SK-N-MC (cell line): ENCODE results near the gene RAB4A.

Source experiments
- DNase-seq: peaks from one replicate; pipeline ENCODE4 v3.0.0-alpha.2; 2011; ENCODE audit warnings: low read depth, low spot score
- H3K27ac ChIP-seq: fragments of 200-600 bp; sonication (generic); 2 replicates; pipeline ENCODE4 v1.5.1; 2016; ENCODE audit warnings: mixed run types
- H3K36me3 ChIP-seq: fragments of 200-600 bp; sonication (generic); 2 replicates; pipeline ENCODE4 v1.6.1; 2017; ENCODE audit warnings: antibody characterized with exemption, low read length, mixed read lengths; ENCODE audit not compliant: insufficient read depth
- H3K4me3 ChIP-seq: fragments of 200-600 bp; sonication (generic); 2 replicates; pipeline ENCODE4 v1.5.1; 2016
- H3K9ac ChIP-seq: fragments of 200-600 bp; sonication (generic); 2 replicates; pipeline ENCODE4 v1.8.0; 2017; ENCODE audit warnings: mixed run types, mixed read lengths; ENCODE audit not compliant: insufficient read length
- H3K9me3 ChIP-seq: fragments of 200-600 bp; sonication (generic); 2 replicates; pipeline ENCODE4 v1.6.1; 2017; ENCODE audit warnings: low read depth, mild to moderate bottlenecking, antibody characterized with exemption, low read length, moderate library complexity, mixed read lengths
- EZH2 ChIP-seq: fragments of 200-600 bp; sonication (generic); IDR thresholded peaks from one replicate; pipeline ENCODE4 v1.6.1; 2017; ENCODE audit warnings: antibody characterized with exemption
- FOXP2 ChIP-seq: optimal IDR thresholded peaks from 2 replicates; pipeline ENCODE3; 2011; ENCODE audit warnings: mild to moderate bottlenecking, moderate library complexity; ENCODE audit not compliant: insufficient read depth; ENCODE audit errors: extremely low read length, control extremely low read depth
- POLR2AphosphoS5 ChIP-seq: IDR thresholded peaks from 2 replicates; pipeline ENCODE4 v1.6.1; 2012; ENCODE audit warnings: mild to moderate bottlenecking, low read depth, low read length, borderline replicate concordance

The RAB4A gene

GRCh38 chr1:229342656-229343569 lies 72.0 kb downstream of the RAB4A start, which contains the start of gene CCSAP:
Gene CCSAP, minus strand, starts transcription at chr1:229343047. Its CDS starts 582 bp downstream, at chr1:229342465.
- DNase-seq = no peak
- H3K9me3 ChIP-seq = no peaks in the 10 kb centered on the region
- peak within 1 kb of the TSS; percentile 89 for H3K4me3 ChIP-seq
- peak within 1 kb of the TSS; percentile 73 for H3K9ac ChIP-seq
- no peaks in the 10 kb centered on the region for H3K36me3 ChIP-seq
- no peak within 1 kb of the TSS for H3K27ac ChIP-seq
- TF ChIP-seq POLR2AphosphoS5 (peak; percentile 67; the same call in 1 of the 2 replicates), EZH2 (no peak), FOXP2 (no peak)

GRCh38 chr1:229344139-229344538 lies 73.2 kb downstream of the RAB4A start:
- Histone ChIP-seq H3K27ac (no peak overlapping the region), H3K4me3 (no peak overlapping the region)

GRCh38 chr1:229344937-229345684 lies 74.2 kb downstream of the RAB4A start:
- DNase-seq = no peak
- Histone ChIP-seq H3K9ac (no peak overlapping the region), H3K4me3 (no peak overlapping the region), H3K36me3 (no peaks in the 10 kb centered on the region), H3K27ac (no peak overlapping the region), H3K9me3 (no peaks in the 10 kb centered on the region)
- TF ChIP-seq EZH2 (no peak), POLR2AphosphoS5 (no peak), FOXP2 (no peak)

More at GRCh38 chr1:229344139-229344538, 73.2 kb downstream of the RAB4A start:
- Histone ChIP-seq H3K9me3 (no peaks in the 10 kb centered on the region), H3K9ac (no peak overlapping the region), H3K36me3 (no peaks in the 10 kb centered on the region)
- DNase-seq = no peak
- TF ChIP-seq POLR2AphosphoS5 (no peak), EZH2 (no peak), FOXP2 (no peak)

GRCh38 chr1:229347528-229347927 lies 76.6 kb downstream of the RAB4A start:
- no peak overlapping the region for H3K4me3 ChIP-seq
- H3K27ac ChIP-seq = no peak overlapping the region
- no peak for DNase-seq
- no peak for TF ChIP-seq POLR2AphosphoS5
- TF ChIP-seq FOXP2 = no peak
- no peak for TF ChIP-seq EZH2
- H3K9me3 ChIP-seq = no peaks in the 10 kb centered on the region
- H3K36me3 ChIP-seq = no peaks in the 10 kb centered on the region
- H3K9ac ChIP-seq = no peak overlapping the region

- TF ChIP-seq POLR2AphosphoS5 = no peak
- no peak for TF ChIP-seq EZH2
- TF ChIP-seq FOXP2 = no peak
- DNase-seq = no peak
- Histone ChIP-seq H3K36me3 (no peaks in the 10 kb centered on the region), H3K9me3 (0 out of 2 replicates have a peak, but pooled peaks cover 5% of the 10 kb centered on the region), H3K27ac (no peak overlapping the region), H3K4me3 (no peak overlapping the region), H3K9ac (no peak overlapping the region)
These were observed 78.8 kb downstream of the RAB4A start for GRCh38 chr1:229349463-229350385.

GRCh38 chr1:229352975-229353374 lies 82.1 kb downstream of the RAB4A start:
- H3K9me3 ChIP-seq = 0 out of 2 replicates have a peak, but pooled peaks cover 5% of the 10 kb centered on the region
- TF ChIP-seq EZH2 (no peak), FOXP2 (no peak), POLR2AphosphoS5 (no peak)

GRCh38 chr1:229354226-229354625 lies 83.3 kb downstream of the RAB4A start:
- no peak overlapping the region for H3K9ac ChIP-seq
- 0 out of 2 replicates have a peak, but pooled peaks cover 5% of the 10 kb centered on the region for H3K9me3 ChIP-seq
- TF ChIP-seq FOXP2 = no peak
- TF ChIP-seq POLR2AphosphoS5 = no peak
- no peak overlapping the region for H3K27ac ChIP-seq
- H3K4me3 ChIP-seq = no peak overlapping the region
- H3K36me3 ChIP-seq = no peaks in the 10 kb centered on the region
- DNase-seq = no peak

More at GRCh38 chr1:229352975-229353374, 82.1 kb downstream of the RAB4A start:
- no peaks in the 10 kb centered on the region for H3K36me3 ChIP-seq
- H3K4me3 ChIP-seq = no peak overlapping the region
- no peak for DNase-seq
- H3K27ac ChIP-seq = no peak overlapping the region
- no peak overlapping the region for H3K9ac ChIP-seq
